HG03159 (cell line): ENCODE data around the gene OR2T27.
A peak's percentile ranks its signal among the peaks of the same experiment; 100 is the strongest.
"Not testable (repeated sequence)": the region's sequence is repeated elsewhere in the genome, so short reads cannot be mapped to it uniquely, and the experiment has no call there.

Experiments used
- ATAC-seq: cut with Tn5 transposase; IDR thresholded peaks from one replicate; pipeline ENCODE4 v1.9.1; 2021; ENCODE audit warnings: mild to moderate bottlenecking, moderate library complexity; ENCODE audit not compliant: unreplicated experiment

Gene OR2T27

GRCh38 chr1:248655354-248655753, at the start of gene OR2T27:
Gene OR2T27 (minus strand): TSS chr1:248655528. CDS start chr1:248650884, 4,644 bp downstream.
- peak; percentile 74 for ATAC-seq

- ATAC-seq, result no peak
These were observed 49.3 kb upstream of the OR2T27 start for GRCh38 chr1:248704606-248705005.

GRCh38 chr1:248703674-248704073, 48.3 kb upstream of the OR2T27 start:
- no peak for ATAC-seq

- ATAC-seq, result no peak
These were observed 47.4 kb upstream of the OR2T27 start, which contains the start of gene OR14I1 for GRCh38 chr1:248702714-248703113. Gene OR14I1 (minus strand): TSS chr1:248702766.

GRCh38 chr1:248699099-248699498, 43.8 kb upstream of the OR2T27 start:
- no peak for ATAC-seq

- ATAC-seq, result no peak
These were observed 42.6 kb upstream of the OR2T27 start for GRCh38 chr1:248697907-248698306.

GRCh38 chr1:248696774-248697173, 41.4 kb upstream of the OR2T27 start:
- no peak for ATAC-seq

GRCh38 chr1:248696261-248696660, 40.9 kb upstream of the OR2T27 start:
- ATAC-seq, result no peak

- no peak for ATAC-seq
These were observed 40.3 kb upstream of the OR2T27 start for GRCh38 chr1:248695451-248696132.

GRCh38 chr1:248691567-248692155, 36.3 kb upstream of the OR2T27 start:
- ATAC-seq, result no peak

GRCh38 chr1:248688527-248689298, 33.4 kb upstream of the OR2T27 start:
- ATAC-seq, result peak; percentile 70

- peak; percentile 82 for ATAC-seq
These were observed 31.5 kb upstream of the OR2T27 start for GRCh38 chr1:248686815-248687214.

GRCh38 chr1:248681651-248682050, 26.3 kb upstream of the OR2T27 start:
- no peak for ATAC-seq

- ATAC-seq, result no peak
These were observed 14.7 kb upstream of the OR2T27 start for GRCh38 chr1:248670003-248670402.

- peak; percentile 94 for ATAC-seq
These were observed 8.4 kb upstream of the OR2T27 start for GRCh38 chr1:248663453-248664328.

GRCh38 chr1:248656797-248657196, 1.5 kb upstream of the OR2T27 start:
- ATAC-seq, result peak; percentile 49

- ATAC-seq, result not testable (repeated sequence)
These were observed 6.4 kb downstream of the OR2T27 start for GRCh38 chr1:248648770-248649536.

GRCh38 chr1:248645178-248645577, 10.2 kb downstream of the OR2T27 start, which contains the start of gene OR2T35:
Gene OR2T35 (minus strand): TSS chr1:248645278. CDS start chr1:248639258, 6,020 bp downstream.
- not testable (repeated sequence) for ATAC-seq

GRCh38 chr1:248642971-248643651, 12.2 kb downstream of the OR2T27 start:
- ATAC-seq, result peak; percentile 57
